HEK293 (cell line): Measurements from ENCODE around the gene STARD13.

Experiments
- CTCF ChIA-PET: fragments of 350-600 bp; formaldehyde crosslinking; extraction: SDS; loops from one replicate; lab custom pipeline; 2021; ENCODE audit warnings: antibody characterized with exemption; lab: Yijun Ruan, JAX
- POLR2A ChIA-PET: fragments of 300-600 bp; formaldehyde crosslinking; extraction: SDS; loops from one replicate; lab custom pipeline; 2020; ENCODE audit warnings: antibody characterized with exemption, inconsistent platforms; lab: Yijun Ruan, JAX
- H3K27ac ChIP-seq: fragments of 200-500 bp; sonication (Bioruptor generic); 2 replicates; pipeline ENCODE4 v1.5.1; 2014; ENCODE audit warnings: low read depth, low read length, control low read depth, inconsistent platforms; ENCODE audit errors: extremely low read depth
- H3K36me3 ChIP-seq, 2 experiments: fragments of 200-500 bp in 1 of 2; sonication (Bioruptor generic) in 1 of 2; 1 replicate in 1 of 2; 2 replicates in 1 of 2; pipeline ENCODE4 v1.5.1; 2014 to 2017; ENCODE audit warnings: inconsistent platforms in 2 of 2, low read length in 2 of 2; ENCODE audit not compliant: control insufficient read depth in 2 of 2, insufficient read depth in 1 of 2
- H3K4me1 ChIP-seq: fragments of 200-500 bp; sonication (Bioruptor generic); 2 replicates; pipeline ENCODE4 v1.5.1; 2014; ENCODE audit warnings: mild to moderate bottlenecking, low read length, inconsistent platforms; ENCODE audit not compliant: control insufficient read depth, insufficient read depth
- H3K4me3 ChIP-seq: 2 replicates; pipeline ENCODE4 v1.5.1; 2011; ENCODE audit warnings: low read depth, mild to moderate bottlenecking, control low read depth, low read length, moderate library complexity
- H3K9me3 ChIP-seq: fragments of 200-500 bp; sonication (Bioruptor generic); 2 replicates; pipeline ENCODE4 v1.5.1; 2014; ENCODE audit warnings: low read depth, low read length, inconsistent platforms; ENCODE audit not compliant: control insufficient read depth, insufficient read depth
- GLIS1 ChIP-seq: fragments of 450-650 bp; formaldehyde crosslinking; IDR thresholded peaks from 2 replicates; pipeline ENCODE4 v1.5.1; 2016; ENCODE audit warnings: missing biosample characterization, missing genetic modification characterization
- IKZF3 ChIP-seq: fragments of 450-650 bp; IDR thresholded peaks from 2 replicates; pipeline ENCODE4 v1.5.0; 2018; ENCODE audit warnings: missing biosample characterization, mild to moderate bottlenecking, missing genetic modification characterization, moderate library complexity
- KLF8 ChIP-seq: fragments of 450-650 bp; formaldehyde crosslinking; IDR thresholded peaks from 2 replicates; pipeline ENCODE4 v1.5.1; 2016; ENCODE audit warnings: missing biosample characterization, missing genetic modification characterization
- OSR2 ChIP-seq: fragments of 450-650 bp; formaldehyde crosslinking; IDR thresholded peaks from 2 replicates; pipeline ENCODE4 v1.5.1; 2016; ENCODE audit warnings: missing biosample characterization, missing genetic modification characterization
- SALL2 ChIP-seq: fragments of 450-650 bp; formaldehyde crosslinking; IDR thresholded peaks from 2 replicates; pipeline ENCODE4 v1.5.0; 2017; ENCODE audit warnings: missing biosample characterization, mild to moderate bottlenecking, missing genetic modification characterization, borderline replicate concordance
- SP2 ChIP-seq: fragments of 450-650 bp; formaldehyde crosslinking; IDR thresholded peaks from 2 replicates; pipeline ENCODE4 v1.5.1; 2016; ENCODE audit warnings: missing biosample characterization, missing genetic modification characterization
- WT1 ChIP-seq: fragments of 450-650 bp; formaldehyde crosslinking; IDR thresholded peaks from 2 replicates; pipeline ENCODE4 v1.5.1; 2016; ENCODE audit warnings: missing biosample characterization, missing genetic modification characterization
- ZBTB8A ChIP-seq: fragments of 450-650 bp; formaldehyde crosslinking; IDR thresholded peaks from 2 replicates; pipeline ENCODE4 v1.5.1; 2016; ENCODE audit warnings: missing biosample characterization, missing genetic modification characterization
- ZFP3 ChIP-seq: fragments of 450-650 bp; formaldehyde crosslinking; IDR thresholded peaks from 2 replicates; pipeline ENCODE4 v1.5.1; 2016; ENCODE audit warnings: low read depth, missing biosample characterization, missing genetic modification characterization
- ZIC2 ChIP-seq: fragments of 450-650 bp; formaldehyde crosslinking; IDR thresholded peaks from 2 replicates; pipeline ENCODE4 v1.5.1; 2016; ENCODE audit warnings: missing biosample characterization, missing genetic modification characterization
- ZNF10 ChIP-seq: fragments of 450-650 bp; formaldehyde crosslinking; IDR thresholded peaks from 2 replicates; pipeline ENCODE4 v1.5.1; 2017; ENCODE audit warnings: missing biosample characterization, missing genetic modification characterization
- ZNF157 ChIP-seq: fragments of 450-650 bp; formaldehyde crosslinking; IDR thresholded peaks from 2 replicates; pipeline ENCODE4 v1.5.1; 2016; ENCODE audit warnings: missing biosample characterization, missing genetic modification characterization
- ZNF19 ChIP-seq: fragments of 450-650 bp; formaldehyde crosslinking; IDR thresholded peaks from 2 replicates; pipeline ENCODE4; 2016; ENCODE audit warnings: missing biosample characterization, missing genetic modification characterization, low read depth
- ZNF239 ChIP-seq: fragments of 450-650 bp; formaldehyde crosslinking; IDR thresholded peaks from 2 replicates; pipeline ENCODE4 v1.5.1; 2016; ENCODE audit warnings: missing biosample characterization, missing genetic modification characterization
- ZNF423 ChIP-seq: fragments of 450-650 bp; formaldehyde crosslinking; IDR thresholded peaks from 2 replicates; pipeline ENCODE4 v1.5.1; 2016; ENCODE audit warnings: missing biosample characterization, missing genetic modification characterization
- ZNF747 ChIP-seq: fragments of 450-650 bp; formaldehyde crosslinking; IDR thresholded peaks from 2 replicates; pipeline ENCODE4 v1.5.1; 2016; ENCODE audit warnings: missing biosample characterization, missing genetic modification characterization
- ZNF777 ChIP-seq: fragments of 450-650 bp; formaldehyde crosslinking; IDR thresholded peaks from 2 replicates; pipeline ENCODE4 v1.5.1; 2017; ENCODE audit warnings: missing biosample characterization, missing genetic modification characterization, borderline replicate concordance
- ZNF791 ChIP-seq: fragments of 450-650 bp; formaldehyde crosslinking; IDR thresholded peaks from 2 replicates; pipeline ENCODE4 v1.5.1; 2016; ENCODE audit warnings: missing biosample characterization, missing genetic modification characterization
- TF ChIP-seq, protein P1 (sequence below): sonication (generic); formaldehyde crosslinking; IDR thresholded peaks from 2 replicates; pipeline ENCODE4 v1.8.1; 2022; ENCODE audit warnings: mild to moderate bottlenecking, moderate library complexity, missing genetic modification reagents
- TF ChIP-seq, protein P2 (sequence below): fragments of 450-650 bp; formaldehyde crosslinking; IDR thresholded peaks from 2 replicates; pipeline ENCODE4 v1.5.1; 2016; ENCODE audit warnings: missing biosample characterization, missing genetic modification characterization
- TF ChIP-seq, protein P3 (sequence below): fragments of 450-650 bp; formaldehyde crosslinking; IDR thresholded peaks from 2 replicates; pipeline ENCODE4 v1.5.1; 2016; ENCODE audit warnings: missing biosample characterization, missing genetic modification characterization
- TF ChIP-seq, protein P4 (sequence below): fragments of 450-650 bp; formaldehyde crosslinking; IDR thresholded peaks from 2 replicates; pipeline ENCODE4 v1.5.1; 2017; ENCODE audit warnings: missing biosample characterization, missing genetic modification characterization
- TF ChIP-seq, protein P5 (sequence below): fragments of 450-650 bp; formaldehyde crosslinking; IDR thresholded peaks from 2 replicates; pipeline ENCODE4 v1.5.1; 2016; ENCODE audit warnings: missing biosample characterization, missing genetic modification characterization
- TF ChIP-seq, protein P6 (sequence below): fragments of 450-650 bp; formaldehyde crosslinking; IDR thresholded peaks from 2 replicates; pipeline ENCODE4 v1.5.1; 2016; ENCODE audit warnings: missing biosample characterization, missing genetic modification characterization

The STARD13 gene

DNA sequence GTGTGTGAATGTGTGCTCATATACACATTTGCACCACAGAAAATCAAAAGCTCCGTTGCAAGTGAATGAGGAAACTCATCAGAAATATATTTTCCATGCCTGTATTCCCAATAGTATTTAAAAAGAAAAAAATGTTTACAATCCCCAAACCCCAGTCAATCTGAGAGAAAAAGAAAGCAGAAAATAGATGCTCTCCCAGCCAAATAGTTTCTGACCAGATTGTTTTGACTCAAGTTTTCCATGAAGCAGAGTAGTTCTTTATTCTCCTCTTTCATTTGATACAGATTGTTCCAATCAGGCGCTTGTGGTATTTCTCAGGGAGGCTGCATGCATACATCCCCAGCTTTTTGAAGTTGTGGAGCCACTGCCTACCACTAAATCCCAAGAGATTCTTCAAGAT is 110.6 kb downstream of the STARD13 start:
- Histone ChIP-seq H3K4me1 (no peaks in the 10 kb centered on the region), H3K4me3 (no peak overlapping the region), H3K9me3 (no peaks in the 10 kb centered on the region), H3K36me3 (no peaks in the 10 kb centered on the region), H3K27ac (no peak overlapping the region)
- CTCF ChIA-PET: no interaction called here
- TF ChIP-seq ZNF747 (no peak), IKZF3 (no peak), ZNF19 (tag by site-specific recombination) (no peak), ZBTB8A (tag by site-specific recombination) (no peak), SALL2 (tag by site-specific recombination) (no peak), KLF8 (tag by site-specific recombination) (no peak), ZNF423 (tag by site-specific recombination) (no peak), WT1 (tag by site-specific recombination) (no peak)
- POLR2A ChIA-PET: no interaction called here

DNA sequence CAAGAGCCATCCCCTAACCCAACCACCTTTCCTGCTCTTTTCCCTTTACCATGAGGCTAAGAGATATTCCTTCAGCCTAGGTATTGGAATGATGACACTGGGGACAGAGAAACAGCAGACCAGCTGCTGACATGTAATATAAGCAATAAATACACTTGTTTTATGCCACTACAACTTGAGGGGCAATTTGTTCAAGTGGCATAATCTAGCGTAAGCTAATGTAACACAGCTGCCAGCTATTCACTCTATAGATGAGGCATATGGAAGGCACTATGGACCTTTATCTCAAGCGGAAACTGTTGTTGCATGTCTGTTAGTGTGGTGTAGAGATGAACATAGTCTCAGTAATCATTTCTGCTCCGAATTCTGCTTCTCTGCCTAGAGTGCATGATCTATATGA is 111.1 kb downstream of the STARD13 start:
- Histone ChIP-seq H3K4me1 (no peaks in the 10 kb centered on the region), H3K4me3 (no peak overlapping the region)
- TF ChIP-seq IKZF3: no peak
- no peak for TF ChIP-seq ZNF239 (tag by site-specific recombination)
- no peak for TF ChIP-seq ZIC2 (tag by site-specific recombination)
- TF ChIP-seq SP2: no peak
- TF ChIP-seq ZFP3 (tag by site-specific recombination): no peak
- TF ChIP-seq ZNF777 (tag by site-specific recombination): no peak
- no peak for TF ChIP-seq ZNF10 (tag by site-specific recombination)
- no peak for TF ChIP-seq ZNF423 (tag by site-specific recombination)
- no peak for TF ChIP-seq OSR2 (tag by site-specific recombination)
- TF ChIP-seq, protein P1, sequence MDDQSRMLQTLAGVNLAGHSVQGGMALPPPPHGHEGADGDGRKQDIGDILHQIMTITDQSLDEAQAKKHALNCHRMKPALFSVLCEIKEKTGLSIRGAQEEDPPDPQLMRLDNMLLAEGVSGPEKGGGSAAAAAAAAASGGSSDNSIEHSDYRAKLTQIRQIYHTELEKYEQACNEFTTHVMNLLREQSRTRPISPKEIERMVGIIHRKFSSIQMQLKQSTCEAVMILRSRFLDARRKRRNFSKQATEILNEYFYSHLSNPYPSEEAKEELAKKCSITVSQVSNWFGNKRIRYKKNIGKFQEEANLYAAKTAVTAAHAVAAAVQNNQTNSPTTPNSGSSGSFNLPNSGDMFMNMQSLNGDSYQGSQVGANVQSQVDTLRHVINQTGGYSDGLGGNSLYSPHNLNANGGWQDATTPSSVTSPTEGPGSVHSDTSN (CRISPR knock-in tag): no peak
- TF ChIP-seq, protein P2, sequence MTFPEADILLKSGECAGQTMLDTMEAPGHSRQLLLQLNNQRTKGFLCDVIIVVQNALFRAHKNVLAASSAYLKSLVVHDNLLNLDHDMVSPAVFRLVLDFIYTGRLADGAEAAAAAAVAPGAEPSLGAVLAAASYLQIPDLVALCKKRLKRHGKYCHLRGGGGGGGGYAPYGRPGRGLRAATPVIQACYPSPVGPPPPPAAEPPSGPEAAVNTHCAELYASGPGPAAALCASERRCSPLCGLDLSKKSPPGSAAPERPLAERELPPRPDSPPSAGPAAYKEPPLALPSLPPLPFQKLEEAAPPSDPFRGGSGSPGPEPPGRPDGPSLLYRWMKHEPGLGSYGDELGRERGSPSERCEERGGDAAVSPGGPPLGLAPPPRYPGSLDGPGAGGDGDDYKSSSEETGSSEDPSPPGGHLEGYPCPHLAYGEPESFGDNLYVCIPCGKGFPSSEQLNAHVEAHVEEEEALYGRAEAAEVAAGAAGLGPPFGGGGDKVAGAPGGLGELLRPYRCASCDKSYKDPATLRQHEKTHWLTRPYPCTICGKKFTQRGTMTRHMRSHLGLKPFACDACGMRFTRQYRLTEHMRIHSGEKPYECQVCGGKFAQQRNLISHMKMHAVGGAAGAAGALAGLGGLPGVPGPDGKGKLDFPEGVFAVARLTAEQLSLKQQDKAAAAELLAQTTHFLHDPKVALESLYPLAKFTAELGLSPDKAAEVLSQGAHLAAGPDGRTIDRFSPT (tag by site-specific recombination): no peak
- no peak for TF ChIP-seq ZNF19 (tag by site-specific recombination)
- TF ChIP-seq, protein P3, sequence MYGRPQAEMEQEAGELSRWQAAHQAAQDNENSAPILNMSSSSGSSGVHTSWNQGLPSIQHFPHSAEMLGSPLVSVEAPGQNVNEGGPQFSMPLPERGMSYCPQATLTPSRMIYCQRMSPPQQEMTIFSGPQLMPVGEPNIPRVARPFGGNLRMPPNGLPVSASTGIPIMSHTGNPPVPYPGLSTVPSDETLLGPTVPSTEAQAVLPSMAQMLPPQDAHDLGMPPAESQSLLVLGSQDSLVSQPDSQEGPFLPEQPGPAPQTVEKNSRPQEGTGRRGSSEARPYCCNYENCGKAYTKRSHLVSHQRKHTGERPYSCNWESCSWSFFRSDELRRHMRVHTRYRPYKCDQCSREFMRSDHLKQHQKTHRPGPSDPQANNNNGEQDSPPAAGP (tag by site-specific recombination): no peak
- TF ChIP-seq, protein P4, sequence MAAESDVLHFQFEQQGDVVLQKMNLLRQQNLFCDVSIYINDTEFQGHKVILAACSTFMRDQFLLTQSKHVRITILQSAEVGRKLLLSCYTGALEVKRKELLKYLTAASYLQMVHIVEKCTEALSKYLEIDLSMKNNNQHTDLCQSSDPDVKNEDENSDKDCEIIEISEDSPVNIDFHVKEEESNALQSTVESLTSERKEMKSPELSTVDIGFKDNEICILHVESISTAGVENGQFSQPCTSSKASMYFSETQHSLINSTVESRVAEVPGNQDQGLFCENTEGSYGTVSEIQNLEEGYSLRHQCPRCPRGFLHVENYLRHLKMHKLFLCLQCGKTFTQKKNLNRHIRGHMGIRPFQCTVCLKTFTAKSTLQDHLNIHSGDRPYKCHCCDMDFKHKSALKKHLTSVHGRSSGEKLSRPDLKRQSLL (tag by site-specific recombination): no peak
- TF ChIP-seq, protein P5, sequence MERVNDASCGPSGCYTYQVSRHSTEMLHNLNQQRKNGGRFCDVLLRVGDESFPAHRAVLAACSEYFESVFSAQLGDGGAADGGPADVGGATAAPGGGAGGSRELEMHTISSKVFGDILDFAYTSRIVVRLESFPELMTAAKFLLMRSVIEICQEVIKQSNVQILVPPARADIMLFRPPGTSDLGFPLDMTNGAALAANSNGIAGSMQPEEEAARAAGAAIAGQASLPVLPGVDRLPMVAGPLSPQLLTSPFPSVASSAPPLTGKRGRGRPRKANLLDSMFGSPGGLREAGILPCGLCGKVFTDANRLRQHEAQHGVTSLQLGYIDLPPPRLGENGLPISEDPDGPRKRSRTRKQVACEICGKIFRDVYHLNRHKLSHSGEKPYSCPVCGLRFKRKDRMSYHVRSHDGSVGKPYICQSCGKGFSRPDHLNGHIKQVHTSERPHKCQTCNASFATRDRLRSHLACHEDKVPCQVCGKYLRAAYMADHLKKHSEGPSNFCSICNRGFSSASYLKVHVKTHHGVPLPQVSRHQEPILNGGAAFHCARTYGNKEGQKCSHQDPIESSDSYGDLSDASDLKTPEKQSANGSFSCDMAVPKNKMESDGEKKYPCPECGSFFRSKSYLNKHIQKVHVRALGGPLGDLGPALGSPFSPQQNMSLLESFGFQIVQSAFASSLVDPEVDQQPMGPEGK: no peak
- TF ChIP-seq, protein P6, sequence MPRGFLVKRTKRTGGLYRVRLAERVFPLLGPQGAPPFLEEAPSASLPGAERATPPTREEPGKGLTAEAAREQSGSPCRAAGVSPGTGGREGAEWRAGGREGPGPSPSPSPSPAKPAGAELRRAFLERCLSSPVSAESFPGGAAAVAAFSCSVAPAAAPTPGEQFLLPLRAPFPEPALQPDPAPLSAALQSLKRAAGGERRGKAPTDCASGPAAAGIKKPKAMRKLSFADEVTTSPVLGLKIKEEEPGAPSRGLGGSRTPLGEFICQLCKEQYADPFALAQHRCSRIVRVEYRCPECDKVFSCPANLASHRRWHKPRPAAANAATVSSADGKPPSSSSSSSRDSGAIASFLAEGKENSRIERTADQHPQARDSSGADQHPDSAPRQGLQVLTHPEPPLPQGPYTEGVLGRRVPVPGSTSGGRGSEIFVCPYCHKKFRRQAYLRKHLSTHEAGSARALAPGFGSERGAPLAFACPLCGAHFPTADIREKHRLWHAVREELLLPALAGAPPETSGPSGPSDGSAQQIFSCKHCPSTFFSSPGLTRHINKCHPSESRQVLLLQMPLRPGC (tag by site-specific recombination): no peak
- TF ChIP-seq GLIS1 (tag by site-specific recombination): no peak
- no peak for TF ChIP-seq ZNF791 (tag by site-specific recombination)
- no peak for TF ChIP-seq ZNF157
- TF ChIP-seq, all 188 proteins: peak for 0
- CTCF ChIA-PET: no interaction called here
- POLR2A ChIA-PET: no interaction called here
- Histone ChIP-seq H3K36me3 (no peaks in the 10 kb centered on the region), H3K9me3 (no peaks in the 10 kb centered on the region), H3K27ac (no peak overlapping the region)
